COLO668 (cell line): ENCODE results near the gene KCNQ1OT1.

Source experiments
- DNase-seq: peaks from one replicate; lab custom pipeline; 2025; ENCODE audit not compliant: unreplicated experiment; lab: John Stamatoyannopoulos, UW

Gene KCNQ1OT1

DNA sequence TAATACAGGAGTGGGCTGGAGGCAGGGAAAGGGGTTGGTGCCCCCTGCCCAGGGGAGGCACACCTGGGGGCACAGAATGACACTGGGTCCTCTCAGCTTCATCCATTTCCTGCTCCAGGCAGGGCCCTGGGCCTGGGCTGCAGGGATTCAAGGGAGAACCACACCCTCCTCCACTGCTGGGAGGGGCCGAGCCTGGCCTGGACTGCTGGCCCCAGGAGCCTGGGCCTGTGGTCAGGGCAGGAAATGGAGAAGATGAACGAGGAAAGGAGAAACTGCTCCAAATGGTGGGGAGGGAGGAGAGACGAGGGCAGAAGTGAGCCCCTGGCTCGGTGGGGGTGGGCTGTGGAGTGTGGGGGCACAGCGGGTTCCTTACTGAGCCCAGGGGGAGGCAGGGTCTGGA lies 38.1 kb upstream of the KCNQ1OT1 start:
- no peak for DNase-seq

GRCh38 chr11:2737226-2737590 lies 37.4 kb upstream of the KCNQ1OT1 start:
- DNase-seq = no peak

- DNase-seq = no peak
These were observed 36.9 kb upstream of the KCNQ1OT1 start for GRCh38 chr11:2736577-2737225.

GRCh38 chr11:2735053-2735589 lies 35.3 kb upstream of the KCNQ1OT1 start:
- no peak for DNase-seq

- DNase-seq = no peak
These were observed 34.6 kb upstream of the KCNQ1OT1 start for GRCh38 chr11:2734181-2735052.

DNA sequence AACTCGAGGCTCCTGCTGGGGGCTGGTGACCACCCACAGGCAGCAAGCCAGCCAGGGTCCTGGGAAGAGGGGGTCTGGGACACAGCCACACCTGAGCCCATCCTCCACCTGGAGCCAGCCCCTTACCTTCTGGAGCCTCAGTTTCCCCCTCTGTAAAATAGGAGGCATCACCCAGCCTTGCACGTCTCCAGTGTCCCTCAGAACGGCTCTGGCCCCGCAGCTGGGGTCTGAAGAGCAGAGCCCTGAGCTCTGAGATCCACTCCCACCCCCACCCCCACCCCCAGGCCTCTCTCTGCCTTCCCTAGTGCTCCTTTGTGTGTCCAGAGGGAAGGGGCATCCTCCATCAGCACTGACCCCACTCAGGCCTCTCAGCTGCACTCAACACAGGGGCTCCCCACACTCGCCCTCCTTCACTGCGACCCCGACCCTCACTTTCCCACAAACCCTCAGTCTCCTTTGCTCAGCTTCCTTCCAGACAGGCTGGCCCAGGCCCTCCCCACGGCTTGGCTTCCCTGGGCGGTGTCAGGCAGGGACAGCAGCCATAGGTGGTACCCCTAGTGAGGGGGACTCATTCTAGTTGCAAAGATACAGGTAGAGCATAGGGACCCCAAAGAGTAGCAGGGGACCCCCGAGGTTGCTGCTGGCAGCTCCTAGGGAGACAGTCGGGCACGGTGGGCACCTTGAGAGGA lies 33.3 kb upstream of the KCNQ1OT1 start:
- DNase-seq = no peak

- DNase-seq = no peak
These were observed 32.6 kb upstream of the KCNQ1OT1 start for GRCh38 chr11:2732261-2732939.

DNA sequence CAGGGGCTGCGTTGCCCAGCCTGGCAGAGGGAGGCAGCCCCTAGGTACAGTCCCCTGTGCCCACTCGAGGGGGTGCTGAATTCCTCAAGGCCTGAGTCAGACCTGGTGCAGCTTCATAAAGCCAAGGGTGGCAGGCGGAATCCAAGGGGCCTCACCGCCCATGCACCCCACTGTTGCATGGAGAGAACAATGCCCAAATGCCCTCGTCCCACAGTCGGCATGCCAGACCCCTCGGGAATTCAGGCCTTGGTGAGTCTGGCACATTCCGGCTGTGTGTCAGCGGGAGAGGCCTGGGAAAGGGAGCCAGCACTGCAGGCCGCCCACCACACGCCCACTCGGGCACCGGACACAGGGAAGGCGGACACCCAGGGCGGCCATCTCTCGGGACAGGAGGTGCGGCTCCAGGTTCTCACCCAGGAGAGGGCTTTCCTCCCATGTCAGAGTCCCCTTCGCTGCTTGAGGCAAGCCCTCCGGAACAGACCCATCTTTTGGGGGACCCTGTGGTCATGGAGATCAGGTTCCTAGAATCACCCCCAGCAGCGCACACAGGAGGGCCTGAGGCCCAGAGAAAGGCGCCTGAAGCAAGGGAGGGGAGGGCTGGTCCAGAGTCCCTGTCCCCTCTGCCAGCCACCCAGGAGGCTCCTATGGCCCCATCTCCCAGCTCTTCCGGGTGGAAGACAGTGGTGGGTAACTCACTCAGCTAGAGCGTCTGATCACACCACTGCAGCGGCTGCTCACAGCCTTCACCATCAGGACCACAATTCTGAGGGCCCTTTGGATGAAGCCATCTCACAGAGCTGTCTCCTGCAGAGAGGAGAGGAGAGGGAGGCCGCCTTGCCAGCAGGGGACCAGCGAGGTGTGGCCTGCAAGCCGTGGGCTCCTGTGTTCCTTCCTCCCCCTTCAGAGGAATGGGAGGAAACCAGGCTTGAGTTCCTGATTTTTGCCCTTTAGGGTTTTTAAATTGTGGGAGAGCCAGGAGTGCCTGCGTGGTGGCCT lies 31.6 kb upstream of the KCNQ1OT1 start:
- no peak for DNase-seq

GRCh38 chr11:2730272-2731129 lies 30.7 kb upstream of the KCNQ1OT1 start:
- no peak for DNase-seq

GRCh38 chr11:2729841-2730240 lies 30.0 kb upstream of the KCNQ1OT1 start:
- no peak for DNase-seq

DNA sequence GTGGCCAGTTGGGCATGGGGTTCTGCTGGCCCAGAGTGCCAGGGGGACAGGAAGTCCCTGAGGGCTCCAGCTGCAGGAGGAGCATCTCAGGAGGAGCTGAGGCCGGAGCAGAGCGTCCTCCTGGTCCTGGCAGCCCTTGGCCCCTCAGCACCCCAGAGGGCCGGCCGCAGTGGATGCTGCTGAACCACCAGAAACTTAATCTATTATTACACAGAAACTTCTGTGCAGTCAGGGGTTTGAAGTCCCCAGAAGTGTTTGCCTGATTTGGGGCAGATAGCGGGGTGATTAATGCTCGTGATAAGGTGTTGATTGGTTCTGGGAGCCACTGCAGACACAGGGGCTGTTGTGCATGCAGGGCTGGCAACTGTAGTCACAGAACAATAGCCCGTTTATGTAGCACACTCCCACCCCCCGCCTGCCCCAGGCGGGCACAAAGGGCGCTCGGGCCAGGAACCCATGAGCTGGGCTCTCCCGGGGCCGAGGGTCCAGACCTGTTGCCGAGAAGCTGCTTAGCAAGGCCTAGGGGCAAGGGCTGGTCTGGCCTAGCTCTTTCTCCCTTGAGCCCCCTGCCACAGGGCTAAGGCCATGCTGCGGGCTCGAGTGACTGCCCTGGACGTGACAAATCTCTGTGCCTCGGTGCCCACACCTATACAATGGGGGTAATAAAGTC lies 29.0 kb upstream of the KCNQ1OT1 start:
- no peak for DNase-seq

GRCh38 chr11:2728128-2728662 lies 28.4 kb upstream of the KCNQ1OT1 start:
- DNase-seq = no peak

- no peak for DNase-seq
These were observed 27.2 kb upstream of the KCNQ1OT1 start for GRCh38 chr11:2726964-2727363.

DNA sequence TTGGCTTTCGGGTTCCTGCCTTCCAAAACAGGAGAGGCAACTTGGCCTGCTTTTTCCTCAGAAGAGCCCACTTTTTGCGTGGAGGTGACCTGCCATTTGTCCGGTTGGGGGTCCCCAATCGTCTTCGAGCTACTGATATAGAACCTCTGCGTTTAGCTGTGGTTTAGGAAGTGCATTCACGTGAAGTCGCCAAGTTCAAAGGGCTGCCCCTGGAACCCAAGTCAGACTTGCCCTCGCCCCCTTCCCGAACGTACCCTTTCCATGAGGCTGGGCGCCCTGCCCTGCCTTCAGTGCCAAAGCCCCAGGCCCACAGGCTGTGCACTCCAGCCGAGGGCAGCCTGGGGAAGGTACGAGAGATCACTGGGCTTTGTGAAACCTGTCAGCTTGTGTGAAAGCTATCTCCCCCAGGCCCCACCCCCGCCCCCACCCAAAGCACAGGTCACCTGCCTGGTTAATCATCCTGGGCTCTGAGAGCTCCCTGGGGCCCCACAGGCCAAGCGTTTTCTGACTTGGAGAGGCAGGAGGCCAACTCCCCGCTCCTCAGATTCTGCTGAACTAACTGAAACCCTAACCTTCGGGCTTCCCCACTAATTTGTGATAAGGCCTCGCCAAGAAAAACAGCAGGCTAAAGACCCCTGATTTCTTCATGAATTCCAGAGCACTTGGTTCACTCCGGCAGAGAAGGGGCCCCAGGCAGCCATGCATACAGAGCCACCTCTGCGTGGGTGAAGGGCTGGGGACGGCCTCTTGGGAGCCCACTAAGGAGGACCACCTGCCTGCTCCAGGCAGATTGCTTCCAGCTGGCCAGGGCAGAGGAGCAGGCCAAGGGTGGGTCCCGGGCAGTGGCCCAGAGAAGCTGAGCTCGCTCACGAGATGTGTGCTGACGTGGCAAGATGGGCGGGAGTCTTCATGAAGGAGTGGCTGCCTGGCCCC lies 25.8 kb upstream of the KCNQ1OT1 start:
- no peak for DNase-seq

DNA sequence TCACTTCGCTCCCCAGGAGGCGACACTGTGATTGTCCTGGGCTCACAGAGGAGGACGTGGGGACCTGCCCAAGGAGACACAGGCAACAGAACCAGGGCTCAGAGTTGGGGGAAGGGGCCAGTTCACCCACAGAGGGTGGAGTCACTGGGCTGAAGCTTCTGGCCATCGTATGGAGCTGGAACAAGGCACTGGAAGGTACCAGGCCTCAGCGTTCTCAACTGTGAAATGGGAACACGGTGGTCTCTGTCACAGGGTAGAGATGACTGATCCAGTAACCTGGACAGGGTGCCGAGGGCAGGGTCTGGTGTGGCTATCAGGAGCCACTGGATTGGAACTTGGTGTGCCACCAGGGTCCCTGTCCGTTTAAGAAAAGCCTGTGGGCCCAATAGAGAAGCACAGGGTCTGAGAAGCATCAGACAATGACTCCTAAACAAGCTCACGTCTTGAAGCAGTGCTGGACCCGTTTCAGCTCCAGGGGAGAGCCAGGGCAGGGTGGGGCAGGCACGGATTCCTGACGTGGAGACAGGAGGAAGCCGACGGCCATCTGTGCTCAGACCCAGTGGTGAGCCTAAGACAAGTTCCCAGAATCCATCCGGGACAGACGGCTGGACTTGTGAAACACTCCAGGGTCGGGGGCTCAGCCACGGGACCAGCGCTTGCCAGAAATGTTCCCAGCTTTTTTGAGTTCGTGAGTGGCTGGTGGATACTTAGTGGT lies 25.0 kb upstream of the KCNQ1OT1 start:
- DNase-seq = no peak

- DNase-seq = no peak
These were observed 24.3 kb upstream of the KCNQ1OT1 start for GRCh38 chr11:2724104-2724503.
